Endothelial cell (in vitro differentiated cells): ENCODE data around the gene TNIK. TPM values are rescaled to one million over a fixed set of nuclear protein-coding genes. Genes with fewer than 3 reads are reported as not detected.

Experiments
- DNase-seq: peaks from one replicate; pipeline ENCODE4 v3.0.0; 2021; ENCODE audit warnings: low spot score
- H3K27ac Mint-ChIP-seq: one replicate; pipeline ENCODE4 v1.8.0; 2021; ENCODE audit warnings: mixed read lengths, inconsistent platforms; ENCODE audit not compliant: unreplicated experiment
- H3K27me3 Mint-ChIP-seq: one replicate; pipeline ENCODE4 v1.8.0; 2021; ENCODE audit warnings: mild to moderate bottlenecking, moderate library complexity, mixed read lengths, inconsistent platforms; ENCODE audit not compliant: unreplicated experiment
- H3K36me3 Mint-ChIP-seq: one replicate; pipeline ENCODE4 v1.8.0; 2021; ENCODE audit warnings: mild to moderate bottlenecking, low read depth, mixed read lengths, inconsistent platforms; ENCODE audit not compliant: unreplicated experiment
- H3K4me1 Mint-ChIP-seq: one replicate; pipeline ENCODE4 v1.8.0; 2021; ENCODE audit warnings: mild to moderate bottlenecking, mixed read lengths, inconsistent platforms; ENCODE audit not compliant: unreplicated experiment
- H3K4me3 Mint-ChIP-seq: one replicate; pipeline ENCODE4 v1.8.0; 2021; ENCODE audit warnings: mild to moderate bottlenecking, mixed read lengths, inconsistent platforms; ENCODE audit not compliant: unreplicated experiment
- H3K9me3 Mint-ChIP-seq: one replicate; pipeline ENCODE4 v1.8.0; 2021; ENCODE audit warnings: mixed read lengths, inconsistent platforms; ENCODE audit not compliant: unreplicated experiment
- CTCF ChIP-seq: fragments of 200-600 bp; sonication (generic); IDR thresholded peaks from one replicate; pipeline ENCODE4 v1.5.0; 2021; ENCODE audit warnings: antibody characterized with exemption; ENCODE audit not compliant: unreplicated experiment
- total RNA-seq: library from RNA; stranded (reverse); fragmentation: NEBNext Ultra II Directional; extraction: Animal tissue kit (Norgen Biotek cat#: 25700); gene quantifications from one replicate; pipeline ENCODE4 v1.2.1, GENCODE V29; 2021; ENCODE audit not compliant: unreplicated experiment

The TNIK gene
- total RNA-seq, 1 donor from 2014 or later, result 67.0 TPM

- no peak for TF ChIP-seq CTCF
- no peaks in the 10 kb centered on the region for H3K9me3 Mint-ChIP-seq
- no peak for DNase-seq
- H3K36me3 Mint-ChIP-seq, result peaks cover 32% of the 10 kb centered on the region
- no peak overlapping the region for H3K4me3 Mint-ChIP-seq
- H3K4me1 Mint-ChIP-seq, result no peaks in the 10 kb centered on the region
- H3K27me3 Mint-ChIP-seq, result no peaks in the 10 kb centered on the region
- H3K27ac Mint-ChIP-seq, result no peak overlapping the region
These were observed 343.8 kb downstream of the TNIK start for GRCh38 chr3:171116365-171116764.

GRCh38 chr3:171115667-171116066 is 344.5 kb downstream of the TNIK start:
- Mint-ChIP-seq H3K36me3 (peaks cover 28% of the 10 kb centered on the region), H3K4me3 (peak overlapping the region; percentile 29), H3K27me3 (no peaks in the 10 kb centered on the region), H3K9me3 (no peaks in the 10 kb centered on the region), H3K27ac (no peak overlapping the region), H3K4me1 (no peaks in the 10 kb centered on the region)
- TF ChIP-seq CTCF, result no peak
- no peak for DNase-seq

- no peaks in the 10 kb centered on the region for H3K27me3 Mint-ChIP-seq
- peak; percentile 15 for DNase-seq
- no peak overlapping the region for H3K27ac Mint-ChIP-seq
- H3K36me3 Mint-ChIP-seq, result peaks cover 24% of the 10 kb centered on the region
- no peaks in the 10 kb centered on the region for H3K4me1 Mint-ChIP-seq
- no peaks in the 10 kb centered on the region for H3K9me3 Mint-ChIP-seq
- H3K4me3 Mint-ChIP-seq, result no peak overlapping the region
- no peak for TF ChIP-seq CTCF
These were observed 346.5 kb downstream of the TNIK start for GRCh38 chr3:171113716-171114115.

DNA sequence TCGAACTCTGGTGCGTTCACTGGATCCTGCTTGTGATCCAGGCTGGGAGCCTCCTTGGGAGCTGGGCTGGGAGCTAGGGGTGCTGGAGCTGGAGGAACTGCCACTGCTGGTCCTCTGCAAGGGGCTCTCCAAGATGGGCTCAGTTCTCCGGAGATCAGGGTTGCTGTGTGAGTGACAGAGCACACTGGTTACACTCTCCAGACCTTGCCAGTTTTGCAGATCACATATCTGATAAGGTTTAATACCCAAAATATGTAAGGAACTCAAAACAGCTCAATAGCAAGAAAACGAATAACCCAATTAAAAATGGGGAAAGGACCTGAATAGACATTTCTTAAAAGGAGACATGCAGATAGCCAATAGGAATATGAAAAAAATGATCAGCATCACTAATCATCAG is 349.5 kb downstream of the TNIK start:
- H3K27me3 Mint-ChIP-seq, result no peaks in the 10 kb centered on the region
- H3K9me3 Mint-ChIP-seq, result no peaks in the 10 kb centered on the region
- no peak for TF ChIP-seq CTCF
- no peak overlapping the region for H3K27ac Mint-ChIP-seq
- no peaks in the 10 kb centered on the region for H3K4me1 Mint-ChIP-seq
- H3K36me3 Mint-ChIP-seq, result peaks cover 31% of the 10 kb centered on the region
- no peak overlapping the region for H3K4me3 Mint-ChIP-seq
- DNase-seq, result no peak

DNA sequence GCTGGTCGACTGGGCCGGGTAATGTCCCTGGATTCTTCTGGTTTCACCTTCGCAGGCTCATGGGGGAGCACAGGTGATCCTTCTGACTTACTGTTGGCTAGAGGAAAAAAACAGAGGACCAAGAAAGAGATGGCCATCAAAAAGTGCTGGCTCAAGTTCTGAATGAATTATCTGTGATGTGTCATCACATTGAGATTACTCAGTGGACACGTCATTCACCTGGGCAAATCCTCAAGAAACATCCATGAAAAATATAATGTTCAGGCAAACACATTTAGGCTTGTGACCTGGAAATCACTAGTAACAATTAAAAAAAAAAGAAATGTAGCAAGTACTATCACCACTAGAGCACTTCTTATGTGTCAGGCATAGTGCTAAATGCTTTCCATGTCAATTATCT is 352.1 kb downstream of the TNIK start:
- TF ChIP-seq CTCF, result no peak
- Mint-ChIP-seq H3K4me1 (no peaks in the 10 kb centered on the region), H3K27ac (no peak overlapping the region), H3K4me3 (peak overlapping the region; percentile 38), H3K36me3 (peaks cover 25% of the 10 kb centered on the region), H3K9me3 (no peaks in the 10 kb centered on the region), H3K27me3 (no peaks in the 10 kb centered on the region)
- no peak for DNase-seq
